ENCODE results near the gene OR6C3.

OR6C3 gene

GRCh38 chr12:55330446-55330845, at the start of gene OR6C3:
Gene OR6C3, plus strand, starts transcription at chr12:55330746. Its CDS starts 955 bp downstream, at chr12:55331701.
- H3K79me2 ChIP-seq (ENCODE audit: low read length) = no peaks in the 10 kb centered on the region
- no peak for TF ChIP-seq EZH2phosphoT487 (IDR thresholded peaks at IDR 0.05; ENCODE audit: low read depth)
- TF ChIP-seq CTCF (IDR thresholded peaks at IDR 0.05; ENCODE audit: low read depth, low read length) = no peak
- H2AFZ ChIP-seq (ENCODE audit: low read depth, low read length) = no peak within 1 kb of the TSS
- H3K9me3 ChIP-seq (ENCODE audit: insufficient read depth, low read length) = no peaks in the 10 kb centered on the region
- no peaks in the 10 kb centered on the region for H4K20me1 ChIP-seq (ENCODE audit: insufficient read depth, low read length)
- no peak within 1 kb of the TSS for H3K27ac ChIP-seq (ENCODE audit: low read length)
- no peaks in the 10 kb centered on the region for H3K4me1 ChIP-seq (ENCODE audit: low read length)
- no peaks in the 10 kb centered on the region for H3K36me3 ChIP-seq (replicated peaks; ENCODE audit: low read depth, low read length)
- no peak within 1 kb of the TSS for H3K4me3 ChIP-seq (ENCODE audit: low read length)
- no peaks in the 10 kb centered on the region for H3K27me3 ChIP-seq (ENCODE audit: low read depth, low read length)
- no peak within 1 kb of the TSS for H3K4me2 ChIP-seq (ENCODE audit: low read length)
- no peak within 1 kb of the TSS for H3K9ac ChIP-seq (ENCODE audit: low read length)

- no peaks in the 10 kb centered on the region for H3K79me2 ChIP-seq (ENCODE audit: low read length)
- H3K27me3 ChIP-seq (ENCODE audit: low read depth, low read length) = no peaks in the 10 kb centered on the region
- H3K9me3 ChIP-seq (ENCODE audit: insufficient read depth, low read length) = no peaks in the 10 kb centered on the region
- H3K4me3 ChIP-seq (ENCODE audit: low read length) = no peak overlapping the region
- no peaks in the 10 kb centered on the region for H3K36me3 ChIP-seq (replicated peaks; ENCODE audit: low read depth, low read length)
- no peak overlapping the region for H3K27ac ChIP-seq (ENCODE audit: low read length)
- TF ChIP-seq EZH2phosphoT487 (IDR thresholded peaks at IDR 0.05; ENCODE audit: low read depth) = no peak
- no peak for TF ChIP-seq CTCF (IDR thresholded peaks at IDR 0.05; ENCODE audit: low read depth, low read length)
- no peak overlapping the region for H3K9ac ChIP-seq (ENCODE audit: low read length)
- H4K20me1 ChIP-seq (ENCODE audit: insufficient read depth, low read length) = no peaks in the 10 kb centered on the region
- H2AFZ ChIP-seq (ENCODE audit: low read depth, low read length) = no peak overlapping the region
- H3K4me1 ChIP-seq (ENCODE audit: low read length) = no peaks in the 10 kb centered on the region
- H3K4me2 ChIP-seq (ENCODE audit: low read length) = no peak overlapping the region
Observed at GRCh38 chr12:55280991-55281390, 49.6 kb upstream of the OR6C3 start.

- H3K4me3 ChIP-seq (ENCODE audit: low read length) = no peak overlapping the region
- no peaks in the 10 kb centered on the region for H3K27me3 ChIP-seq (ENCODE audit: low read depth, low read length)
- no peak overlapping the region for H3K9ac ChIP-seq (ENCODE audit: low read length)
- TF ChIP-seq CTCF (IDR thresholded peaks at IDR 0.05; ENCODE audit: low read depth, low read length) (no peak), EZH2phosphoT487 (IDR thresholded peaks at IDR 0.05; ENCODE audit: low read depth) (no peak)
- no peak overlapping the region for H3K4me2 ChIP-seq (ENCODE audit: low read length)
- H3K4me1 ChIP-seq (ENCODE audit: low read length) = no peaks in the 10 kb centered on the region
- no peak overlapping the region for H2AFZ ChIP-seq (ENCODE audit: low read depth, low read length)
- H3K27ac ChIP-seq (ENCODE audit: low read length) = no peak overlapping the region
- H3K9me3 ChIP-seq (ENCODE audit: insufficient read depth, low read length) = no peaks in the 10 kb centered on the region
- H4K20me1 ChIP-seq (ENCODE audit: insufficient read depth, low read length) = no peaks in the 10 kb centered on the region
- H3K36me3 ChIP-seq (replicated peaks; ENCODE audit: low read depth, low read length) = no peaks in the 10 kb centered on the region
- no peaks in the 10 kb centered on the region for H3K79me2 ChIP-seq (ENCODE audit: low read length)
Observed at GRCh38 chr12:55289999-55290398, 40.5 kb upstream of the OR6C3 start.

GRCh38 chr12:55296469-55296868, 34.1 kb upstream of the OR6C3 start, which contains the start of gene OR6C6:
Gene OR6C6, minus strand, starts transcription at chr12:55296569. Its CDS starts 1,337 bp downstream, at chr12:55295232.
- H3K9ac ChIP-seq (ENCODE audit: low read length) = no peak within 1 kb of the TSS
- no peak within 1 kb of the TSS for H2AFZ ChIP-seq (ENCODE audit: low read depth, low read length)
- H4K20me1 ChIP-seq (ENCODE audit: insufficient read depth, low read length) = no peaks in the 10 kb centered on the region
- H3K79me2 ChIP-seq (ENCODE audit: low read length) = no peaks in the 10 kb centered on the region
- H3K4me2 ChIP-seq (ENCODE audit: low read length) = no peak within 1 kb of the TSS
- TF ChIP-seq EZH2phosphoT487 (IDR thresholded peaks at IDR 0.05; ENCODE audit: low read depth) = no peak
- TF ChIP-seq CTCF (IDR thresholded peaks at IDR 0.05; ENCODE audit: low read depth, low read length) = no peak
- H3K4me3 ChIP-seq (ENCODE audit: low read length) = no peak within 1 kb of the TSS
- H3K36me3 ChIP-seq (replicated peaks; ENCODE audit: low read depth, low read length) = no peaks in the 10 kb centered on the region
- H3K4me1 ChIP-seq (ENCODE audit: low read length) = no peaks in the 10 kb centered on the region
- no peaks in the 10 kb centered on the region for H3K9me3 ChIP-seq (ENCODE audit: insufficient read depth, low read length)
- H3K27me3 ChIP-seq (ENCODE audit: low read depth, low read length) = no peaks in the 10 kb centered on the region
- no peak within 1 kb of the TSS for H3K27ac ChIP-seq (ENCODE audit: low read length)
